Measurements from ENCODE around the gene APP.

APP gene

DNA sequence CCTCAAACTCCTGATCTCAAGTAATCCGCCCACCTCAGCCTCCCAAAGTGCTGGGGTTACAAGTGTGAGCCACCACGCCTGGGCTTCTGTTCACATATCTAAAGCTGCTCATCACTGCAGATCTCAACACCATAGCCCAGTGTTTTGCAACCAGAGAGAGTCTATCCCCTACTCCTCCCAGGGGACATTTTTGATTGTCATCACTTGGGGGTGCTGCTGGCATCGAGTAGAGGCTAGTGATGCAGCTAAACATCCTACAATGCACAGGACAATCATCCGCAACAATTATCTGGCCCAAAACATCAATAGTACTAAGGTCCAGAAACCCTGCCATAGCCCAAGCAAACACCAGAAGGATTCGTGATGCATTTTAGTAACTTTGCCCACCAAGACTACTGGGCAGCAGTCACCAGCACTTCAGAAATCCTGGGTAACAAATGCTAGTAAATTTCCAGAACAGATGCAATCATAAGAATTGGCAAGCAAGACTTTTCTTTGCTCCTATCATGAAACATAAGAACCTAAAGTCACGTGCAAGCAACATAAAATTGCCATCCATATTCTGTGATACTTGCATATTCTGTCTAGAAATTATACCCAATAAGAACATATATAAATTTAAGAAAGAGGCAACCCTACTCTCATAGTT is 159.2 kb downstream of the APP start:
- FAIRE-seq: no peak

GRCh38 chr21:26007951-26008498 is 162.5 kb downstream of the APP start:
- FAIRE-seq: no peak

GRCh38 chr21:26005464-26005863 is 165.1 kb downstream of the APP start:
- no peak for FAIRE-seq

DNA sequence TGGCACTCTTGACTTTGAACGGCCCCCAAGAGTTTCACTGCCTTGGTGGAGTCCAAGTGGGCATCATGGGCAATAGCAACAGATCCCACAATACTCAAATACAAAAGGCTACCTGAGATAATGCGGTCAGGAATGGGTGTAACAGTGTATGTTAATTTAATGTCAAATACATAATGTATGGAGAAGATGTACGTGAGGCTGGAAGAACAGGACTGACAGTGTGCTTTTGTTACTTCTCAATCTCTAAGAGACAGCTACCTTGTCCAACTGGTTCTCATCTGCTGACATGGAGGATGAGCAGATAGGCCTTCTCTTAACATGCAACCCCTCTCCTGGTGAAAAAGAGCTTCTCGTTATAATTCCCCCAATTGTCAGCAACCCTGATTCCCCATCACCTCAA is 167.2 kb downstream of the APP start:
- FAIRE-seq: no peak

DNA sequence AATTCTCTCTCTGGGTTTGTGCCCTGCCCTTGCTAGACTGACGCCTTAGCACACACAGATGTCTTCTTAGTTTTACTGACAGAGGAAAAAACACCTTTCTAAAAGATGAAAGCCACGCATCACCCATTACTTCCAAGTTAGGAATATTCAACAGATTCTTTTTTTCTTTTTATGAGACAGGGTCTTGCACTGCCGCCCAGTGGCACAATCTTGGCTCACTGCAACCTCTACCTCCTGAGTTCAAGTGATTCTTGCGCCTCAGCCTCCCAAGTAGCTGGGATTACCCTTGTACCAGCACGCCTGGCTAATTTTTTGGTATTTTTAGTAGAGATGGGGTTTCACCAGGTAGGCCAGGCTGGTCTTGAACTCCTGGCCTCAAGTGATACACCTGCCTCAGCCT is 169.2 kb downstream of the APP start:
- FAIRE-seq: no peak

- no peak for FAIRE-seq
Observed at GRCh38 chr21:25999921-26000582, 170.5 kb downstream of the APP start.

DNA sequence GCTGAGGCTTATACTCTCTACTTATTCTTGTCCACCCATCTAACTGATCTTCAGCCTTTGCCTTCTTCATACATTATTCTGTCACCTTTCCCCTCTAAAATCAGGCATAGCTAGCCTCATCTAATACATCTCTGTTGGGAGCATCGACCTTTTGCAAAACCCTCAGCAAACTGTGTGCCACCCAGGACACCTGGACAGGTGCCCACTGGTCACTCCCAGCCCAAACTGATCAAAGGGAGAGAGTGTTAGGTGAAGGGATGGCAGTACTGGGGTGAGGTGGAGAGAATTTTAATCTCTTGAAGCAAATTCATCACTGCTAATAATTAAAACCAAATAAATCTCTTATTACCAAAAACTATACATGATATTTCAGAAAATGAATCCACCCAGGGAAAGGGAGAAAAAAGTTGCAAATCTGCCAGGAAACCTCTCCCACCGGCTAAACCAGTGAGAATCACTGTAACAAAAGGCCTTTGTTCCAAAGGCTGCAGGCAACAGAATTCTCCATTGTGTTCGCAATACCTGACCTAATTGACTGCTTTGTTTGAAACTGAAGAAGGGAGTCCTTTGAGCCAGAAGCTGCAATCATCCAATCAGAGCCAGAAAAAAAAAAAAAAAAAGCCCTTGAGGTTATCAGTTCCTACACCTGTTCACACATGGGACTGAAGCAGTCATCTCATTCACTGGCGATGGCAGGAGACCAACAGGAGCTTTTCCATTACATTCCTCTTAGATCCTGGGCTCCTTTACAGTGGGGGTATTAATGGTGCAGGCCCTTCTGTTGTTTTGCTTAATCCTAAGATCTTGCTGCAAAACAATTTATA is 172.6 kb downstream of the APP start:
- no peak for FAIRE-seq

GRCh38 chr21:25995278-25995677 is 175.3 kb downstream of the APP start:
- no peak for FAIRE-seq

DNA sequence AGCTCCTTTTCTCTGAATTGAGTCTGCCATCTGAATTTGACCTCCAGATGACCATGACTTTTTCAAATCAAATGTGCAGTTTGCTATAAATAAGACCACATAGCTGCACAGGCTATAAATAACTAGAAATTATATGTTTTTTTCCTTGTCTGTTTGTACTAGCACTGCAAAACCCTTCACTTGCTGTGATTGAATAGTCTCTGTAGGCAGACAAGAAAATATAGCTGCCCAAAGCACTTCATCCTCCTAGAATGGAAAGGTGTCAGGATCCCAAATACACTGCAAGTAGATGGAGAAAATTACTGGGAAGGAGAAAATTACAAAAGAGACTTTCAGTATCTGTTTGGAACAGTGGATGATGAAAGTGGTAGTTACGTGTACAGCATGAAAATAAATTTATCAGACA is 175.8 kb downstream of the APP start:
- FAIRE-seq: no peak

GRCh38 chr21:25988738-25989137 is 181.8 kb downstream of the APP start:
- FAIRE-seq: no peak

DNA sequence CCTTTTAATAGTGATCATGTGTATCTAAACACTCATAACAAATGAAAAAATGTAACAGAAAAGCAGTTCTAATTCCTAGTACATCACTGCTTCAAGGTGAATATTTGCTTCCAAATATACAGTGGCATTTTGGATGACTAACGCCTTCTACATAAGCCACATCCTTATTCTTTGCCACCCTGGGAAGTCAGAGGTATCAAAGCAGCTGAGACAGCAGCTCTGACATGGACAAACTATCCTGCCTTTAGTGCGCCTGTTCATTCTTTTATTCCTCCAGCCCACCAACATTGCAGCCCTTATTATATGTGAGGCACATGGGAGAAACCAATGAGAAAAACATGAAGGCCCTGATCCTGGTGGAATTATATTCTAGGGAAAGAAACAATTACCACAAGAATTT is 183.0 kb downstream of the APP start:
- no peak for FAIRE-seq

GRCh38 chr21:25986928-25987327 is 183.6 kb downstream of the APP start:
- no peak for FAIRE-seq

DNA sequence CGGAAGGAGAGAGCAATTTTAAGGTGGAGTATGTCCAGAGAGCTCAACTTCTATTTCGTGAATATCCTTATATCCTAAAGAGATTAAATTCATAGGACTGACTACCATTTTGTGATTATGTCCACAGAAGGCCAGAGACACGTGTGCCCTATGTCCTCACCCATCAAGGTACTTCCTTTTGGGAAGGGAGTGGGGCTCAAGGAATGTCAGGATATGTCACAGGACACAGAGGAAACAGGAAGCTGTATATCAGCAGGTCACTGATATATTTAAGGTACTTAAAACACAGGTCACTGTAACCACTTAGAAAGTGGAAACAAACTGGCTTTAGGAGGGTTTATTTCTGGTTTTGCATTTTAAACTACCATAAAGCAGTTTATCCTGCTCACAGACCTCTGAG is 184.6 kb downstream of the APP start:
- no peak for FAIRE-seq

DNA sequence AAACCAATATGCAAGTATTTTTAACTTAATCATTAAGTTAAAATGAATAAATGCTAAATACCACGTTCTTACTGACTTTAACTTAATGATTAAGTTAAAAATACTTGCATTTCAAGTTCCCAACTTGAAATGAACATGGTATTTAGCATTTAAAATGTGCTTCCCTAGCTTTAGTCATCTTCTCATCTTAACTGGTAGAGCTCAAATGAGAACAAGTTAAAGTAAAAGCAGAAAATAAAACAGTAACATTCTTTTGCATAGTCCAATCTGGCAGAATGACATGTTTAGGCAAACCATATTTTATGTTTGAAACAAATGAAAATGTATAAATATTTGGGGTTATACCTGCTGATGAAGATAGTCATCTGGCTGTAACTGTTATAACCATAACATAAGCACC is 186.0 kb downstream of the APP start:
- FAIRE-seq: no peak

DNA sequence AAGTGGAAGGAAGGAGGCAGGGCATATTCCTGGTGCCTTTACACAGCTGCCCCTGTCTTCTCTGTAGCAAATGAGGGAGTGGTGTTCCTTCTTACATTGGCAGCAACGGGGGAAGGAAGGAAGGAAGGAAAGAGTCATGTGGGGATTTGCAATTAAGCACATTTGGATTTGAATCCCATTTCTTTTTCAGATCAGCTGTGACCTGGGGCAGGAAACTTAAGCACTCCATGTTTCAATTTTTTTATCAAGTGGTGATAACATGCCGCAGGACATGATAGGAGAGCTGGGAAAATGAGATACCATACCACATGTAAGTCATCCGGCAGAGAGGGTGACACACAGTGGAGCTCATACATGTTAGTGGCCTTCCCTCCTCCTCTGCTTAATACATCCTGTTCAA is 186.8 kb downstream of the APP start:
- FAIRE-seq: no peak

GRCh38 chr21:25980710-25981109 is 189.9 kb downstream of the APP start:
- FAIRE-seq: no peak

DNA sequence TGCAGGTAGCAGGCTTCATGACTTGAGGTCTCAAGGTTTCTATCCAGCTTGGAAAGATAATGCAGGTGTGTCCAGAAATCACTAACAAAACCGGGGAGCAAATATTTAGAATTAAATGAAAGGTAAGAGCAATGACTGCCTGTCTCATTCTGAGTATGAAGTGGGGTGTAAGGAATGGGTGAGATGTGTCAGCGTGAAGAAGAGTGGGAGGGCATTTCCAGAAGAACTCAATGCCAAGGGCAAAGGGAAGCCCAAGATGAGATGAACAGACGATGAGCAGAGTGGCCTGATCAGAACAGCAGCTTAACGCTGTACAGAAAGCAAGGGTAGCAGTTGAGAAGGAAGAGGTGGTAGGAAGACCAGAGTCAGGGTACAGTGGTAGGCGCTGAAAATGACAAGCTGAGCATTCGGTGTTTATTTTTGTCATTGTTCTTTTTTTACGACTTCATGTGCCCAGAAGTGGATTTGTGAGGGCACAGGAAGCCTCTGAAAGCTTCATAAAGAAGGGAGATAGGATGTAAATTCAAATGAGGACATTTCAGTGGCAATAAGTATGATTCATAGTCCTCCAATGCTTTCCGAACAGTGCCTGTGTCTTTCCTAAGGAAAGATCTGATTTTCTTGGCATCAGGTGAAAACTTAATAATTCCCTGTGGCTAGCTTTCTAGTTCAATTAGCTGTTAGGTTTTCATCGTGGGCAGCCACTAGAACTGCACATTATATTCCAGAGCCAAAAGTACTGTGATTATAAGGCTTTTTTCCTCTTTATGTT is 190.5 kb downstream of the APP start:
- FAIRE-seq: no peak

- FAIRE-seq: no peak
Observed at GRCh38 chr21:25977068-25977611, 193.4 kb downstream of the APP start.

- FAIRE-seq: no peak
Observed at GRCh38 chr21:25974964-25975363, 195.6 kb downstream of the APP start.

DNA sequence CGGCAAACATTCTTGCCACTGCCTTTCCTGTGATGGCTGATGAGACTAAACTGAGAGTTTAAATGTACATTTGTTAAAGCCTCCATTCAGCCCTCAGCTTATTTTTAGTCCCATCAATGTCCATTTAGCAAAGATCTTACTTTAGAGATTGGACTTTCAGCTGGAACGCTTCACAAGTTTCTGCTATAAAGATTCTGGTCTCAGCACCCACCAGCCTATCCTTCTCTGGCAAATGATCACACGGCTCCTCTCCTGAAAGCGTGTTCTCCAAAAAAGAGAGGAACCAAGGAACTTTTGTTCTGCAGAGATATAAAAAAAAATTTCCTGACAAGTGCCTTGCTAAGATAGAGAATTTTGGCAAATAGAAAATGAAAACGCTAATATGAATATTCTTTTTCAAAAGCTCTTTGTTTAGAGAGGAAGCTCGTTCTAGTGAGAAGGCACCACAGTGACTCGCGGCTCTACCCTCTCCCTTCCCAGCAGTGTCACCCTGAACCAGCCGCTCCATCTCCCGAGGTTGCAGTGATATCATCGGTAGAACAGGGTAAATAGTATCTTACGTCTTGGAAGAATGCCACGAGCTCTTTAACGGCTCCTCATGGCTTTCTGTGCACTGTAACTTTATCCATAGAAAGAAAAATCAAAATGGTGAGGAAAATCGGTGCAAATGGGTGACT is 200.2 kb downstream of the APP start:
- FAIRE-seq: no peak

GRCh38 chr21:25967901-25968438 is 202.6 kb downstream of the APP start:
- no peak for FAIRE-seq
